Measurements from ENCODE around the gene REEP3.
"Not testable (repeated sequence)": the region's sequence is repeated elsewhere in the genome, so short reads cannot be mapped to it uniquely, and the experiment has no call there.

The REEP3 gene

GRCh38 chr10:63520500-63521415 is at the start of gene REEP3:
TSS of gene REEP3 (plus strand) at chr10:63521401. CDS start at chr10:63521546, 145 bp downstream.
- DNase-seq, result peak; percentile 57 to 83

GRCh38 chr10:63474488-63474887 is 46.7 kb upstream of the REEP3 start:
- DNase-seq, result no peak

GRCh38 chr10:63477927-63478326 is 43.3 kb upstream of the REEP3 start:
- no peak for DNase-seq

GRCh38 chr10:63478564-63478963 is 42.6 kb upstream of the REEP3 start:
- DNase-seq, result no peak

- DNase-seq, result no peak
Observed at GRCh38 chr10:63480237-63480636, 41.0 kb upstream of the REEP3 start.

- DNase-seq, result no peak
Observed at GRCh38 chr10:63481815-63482421, 39.3 kb upstream of the REEP3 start.

GRCh38 chr10:63483983-63484382 is 37.2 kb upstream of the REEP3 start:
- DNase-seq, result no peak

GRCh38 chr10:63487990-63488389 is 33.2 kb upstream of the REEP3 start:
- peak; percentile 56 to 58 for DNase-seq

- DNase-seq, result no peak
Observed at GRCh38 chr10:63489838-63490237, 31.4 kb upstream of the REEP3 start.

- DNase-seq, result no peak
Observed at GRCh38 chr10:63491588-63492316, 29.4 kb upstream of the REEP3 start.

- DNase-seq, result not testable (repeated sequence)
Observed at GRCh38 chr10:63492317-63492690, 28.9 kb upstream of the REEP3 start.

- no peak for DNase-seq
Observed at GRCh38 chr10:63493004-63493403, 28.2 kb upstream of the REEP3 start.

- DNase-seq, result no peak
Observed at GRCh38 chr10:63494951-63495350, 26.2 kb upstream of the REEP3 start.

- no peak for DNase-seq
Observed at GRCh38 chr10:63496561-63496960, 24.6 kb upstream of the REEP3 start.

- DNase-seq, result no peak
Observed at GRCh38 chr10:63497321-63497720, 23.9 kb upstream of the REEP3 start.

- no peak for DNase-seq
Observed at GRCh38 chr10:63498665-63499064, 22.5 kb upstream of the REEP3 start.

- DNase-seq, result not testable (repeated sequence)
Observed at GRCh38 chr10:63500551-63500950, 20.6 kb upstream of the REEP3 start.

GRCh38 chr10:63501954-63502353 is 19.2 kb upstream of the REEP3 start:
- no peak for DNase-seq

GRCh38 chr10:63502832-63503231 is 18.4 kb upstream of the REEP3 start:
- no peak for DNase-seq

GRCh38 chr10:63503395-63503794 is 17.8 kb upstream of the REEP3 start:
- no peak for DNase-seq

- no peak for DNase-seq
Observed at GRCh38 chr10:63504145-63504881, 16.9 kb upstream of the REEP3 start.

- DNase-seq, result no peak
Observed at GRCh38 chr10:63505562-63505961, 15.6 kb upstream of the REEP3 start.

- DNase-seq, result no peak
Observed at GRCh38 chr10:63506554-63506953, 14.6 kb upstream of the REEP3 start.

Data from NCI-H526 (cell line).